ENCODE results near the gene ASCC1. TPM values are rescaled to one million over a fixed set of nuclear protein-coding genes. Genes with fewer than 3 reads are reported as not detected.

ASCC1 gene
- total and polyA plus RNA-seq, 2 donors (not counting 1 experiment from before 2014, with no cell fraction given), result 40.2 to 42.1 TPM

- Histone ChIP-seq H2AFZ (ENCODE audit: low read length) (no peak overlapping the region), H3K4me3 (replicated peaks in 1 of 4; ENCODE audit: control extremely low read depth in 1 of 4, insufficient read depth in 1 of 4, low read depth in 3 of 4, low read length in 4 of 4) (no peak overlapping the region), H3K36me3 (ENCODE audit: control insufficient read depth, insufficient read depth, low read length) (no peaks in the 10 kb centered on the region), H4K20me1 (ENCODE audit: control insufficient read depth, extremely low read depth, insufficient read depth, low read length) (no peaks in the 10 kb centered on the region), H3K27me3 (ENCODE audit: control insufficient read depth, insufficient read depth, low read length) (no peaks in the 10 kb centered on the region), H3K9ac (ENCODE audit: insufficient read depth, low read length) (no peak overlapping the region), H3K27ac (ENCODE audit: insufficient read depth, low read length) (no peak overlapping the region), H3K4me1 (ENCODE audit: control insufficient read depth, extremely low read depth, insufficient read depth, low read length) (no peaks in the 10 kb centered on the region), H3K4me2 (ENCODE audit: extremely low read depth, insufficient read depth, low read length) (no peak overlapping the region), H3K79me2 (ENCODE audit: control insufficient read depth, insufficient read depth, low read length) (no peaks in the 10 kb centered on the region), H3K9me3 (ENCODE audit: control insufficient read depth, insufficient read depth, low read depth, low read length) (no peaks in the 10 kb centered on the region)
- no peak for DNase-seq (ENCODE audit: low read depth in 2 of 2)
- no peak for TF ChIP-seq EZH2 (IDR thresholded peaks at IDR 0.05; ENCODE audit: low read length, missing control alignments)
- TF ChIP-seq, protein P1, sequence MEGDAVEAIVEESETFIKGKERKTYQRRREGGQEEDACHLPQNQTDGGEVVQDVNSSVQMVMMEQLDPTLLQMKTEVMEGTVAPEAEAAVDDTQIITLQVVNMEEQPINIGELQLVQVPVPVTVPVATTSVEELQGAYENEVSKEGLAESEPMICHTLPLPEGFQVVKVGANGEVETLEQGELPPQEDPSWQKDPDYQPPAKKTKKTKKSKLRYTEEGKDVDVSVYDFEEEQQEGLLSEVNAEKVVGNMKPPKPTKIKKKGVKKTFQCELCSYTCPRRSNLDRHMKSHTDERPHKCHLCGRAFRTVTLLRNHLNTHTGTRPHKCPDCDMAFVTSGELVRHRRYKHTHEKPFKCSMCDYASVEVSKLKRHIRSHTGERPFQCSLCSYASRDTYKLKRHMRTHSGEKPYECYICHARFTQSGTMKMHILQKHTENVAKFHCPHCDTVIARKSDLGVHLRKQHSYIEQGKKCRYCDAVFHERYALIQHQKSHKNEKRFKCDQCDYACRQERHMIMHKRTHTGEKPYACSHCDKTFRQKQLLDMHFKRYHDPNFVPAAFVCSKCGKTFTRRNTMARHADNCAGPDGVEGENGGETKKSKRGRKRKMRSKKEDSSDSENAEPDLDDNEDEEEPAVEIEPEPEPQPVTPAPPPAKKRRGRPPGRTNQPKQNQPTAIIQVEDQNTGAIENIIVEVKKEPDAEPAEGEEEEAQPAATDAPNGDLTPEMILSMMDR (conservative IDR thresholded peaks at IDR 0.05 in 1 of 2, IDR thresholded peaks at IDR 0.05 in 1 of 2; ENCODE audit: low read depth in 1 of 2, low read length in 2 of 2), result no peak
Measured at GRCh38 chr10:72122221-72122620, 93.9 kb downstream of the ASCC1 start.

GRCh38 chr10:72121389-72121788, 94.7 kb downstream of the ASCC1 start:
- H3K9me3 ChIP-seq (ENCODE audit: control insufficient read depth, insufficient read depth, low read depth, low read length), result no peaks in the 10 kb centered on the region
- no peak overlapping the region for H3K4me2 ChIP-seq (ENCODE audit: extremely low read depth, insufficient read depth, low read length)
- H4K20me1 ChIP-seq (ENCODE audit: control insufficient read depth, extremely low read depth, insufficient read depth, low read length), result no peaks in the 10 kb centered on the region
- no peaks in the 10 kb centered on the region for H3K79me2 ChIP-seq (ENCODE audit: control insufficient read depth, insufficient read depth, low read length)
- no peak overlapping the region for H3K27ac ChIP-seq (ENCODE audit: insufficient read depth, low read length)
- DNase-seq (ENCODE audit: low read depth in 2 of 2), result no peak
- H3K36me3 ChIP-seq (ENCODE audit: control insufficient read depth, insufficient read depth, low read length), result no peaks in the 10 kb centered on the region
- no peak overlapping the region for H3K9ac ChIP-seq (ENCODE audit: insufficient read depth, low read length)
- no peak overlapping the region for H3K4me3 ChIP-seq (replicated peaks in 1 of 4; ENCODE audit: control extremely low read depth in 1 of 4, insufficient read depth in 1 of 4, low read depth in 3 of 4, low read length in 4 of 4)
- no peak overlapping the region for H2AFZ ChIP-seq (ENCODE audit: low read length)
- H3K27me3 ChIP-seq (ENCODE audit: control insufficient read depth, insufficient read depth, low read length), result no peaks in the 10 kb centered on the region
- H3K4me1 ChIP-seq (ENCODE audit: control insufficient read depth, extremely low read depth, insufficient read depth, low read length), result no peaks in the 10 kb centered on the region
- TF ChIP-seq, protein P1 (conservative IDR thresholded peaks at IDR 0.05 in 1 of 2, IDR thresholded peaks at IDR 0.05 in 1 of 2; ENCODE audit: low read depth in 1 of 2, low read length in 2 of 2), result no peak
- TF ChIP-seq EZH2 (IDR thresholded peaks at IDR 0.05; ENCODE audit: low read length, missing control alignments), result no peak

GRCh38 chr10:72116372-72116771, 99.7 kb downstream of the ASCC1 start:
- no peak for TF ChIP-seq EZH2 (IDR thresholded peaks at IDR 0.05; ENCODE audit: low read length, missing control alignments)
- TF ChIP-seq, protein P1 (conservative IDR thresholded peaks at IDR 0.05 in 1 of 2, IDR thresholded peaks at IDR 0.05 in 1 of 2; ENCODE audit: low read depth in 1 of 2, low read length in 2 of 2), result no peak
- no peaks in the 10 kb centered on the region for H3K36me3 ChIP-seq (ENCODE audit: control insufficient read depth, insufficient read depth, low read length)
- no peak for DNase-seq (ENCODE audit: low read depth in 2 of 2)

More at GRCh38 chr10:72116372-72116771, 99.7 kb downstream of the ASCC1 start:
- Histone ChIP-seq H2AFZ (ENCODE audit: low read length) (no peak overlapping the region), H3K9ac (ENCODE audit: insufficient read depth, low read length) (no peak overlapping the region), H3K79me2 (ENCODE audit: control insufficient read depth, insufficient read depth, low read length) (no peaks in the 10 kb centered on the region), H3K27me3 (ENCODE audit: control insufficient read depth, insufficient read depth, low read length) (no peaks in the 10 kb centered on the region), H4K20me1 (ENCODE audit: control insufficient read depth, extremely low read depth, insufficient read depth, low read length) (no peaks in the 10 kb centered on the region), H3K27ac (ENCODE audit: insufficient read depth, low read length) (no peak overlapping the region), H3K9me3 (ENCODE audit: control insufficient read depth, insufficient read depth, low read depth, low read length) (no peaks in the 10 kb centered on the region), H3K4me2 (ENCODE audit: extremely low read depth, insufficient read depth, low read length) (no peak overlapping the region), H3K4me1 (ENCODE audit: control insufficient read depth, extremely low read depth, insufficient read depth, low read length) (no peaks in the 10 kb centered on the region), H3K4me3 (replicated peaks in 1 of 4; ENCODE audit: control extremely low read depth in 1 of 4, insufficient read depth in 1 of 4, low read depth in 3 of 4, low read length in 4 of 4) (no peak overlapping the region)
